H1 (cell line): Measurements from ENCODE around the gene KANTR. TPM values are rescaled to one million over a fixed set of nuclear protein-coding genes. Genes with fewer than 3 reads are reported as not detected.

Experiments
- CTCF ChIA-PET: fragments of 300-600 bp; sonication (Branson Sonifier 250); formaldehyde crosslinking; loops from one replicate; lab custom pipeline; 2021; ENCODE audit not compliant: partially characterized antibody; lab: Charles Lee
- POLR2A ChIA-PET: fragments of 300-600 bp; sonication (Branson Sonifier 250); formaldehyde crosslinking; loops from one replicate; lab custom pipeline; 2021; ENCODE audit warnings: inconsistent platforms; ENCODE audit not compliant: partially characterized antibody; lab: Charles Lee
- DNase-seq, 2 experiments: peaks; one replicate each; pipeline versions ENCODE4 v3.0.0 to v3.0.0-alpha.2; 2010 to 2022; ENCODE audit warnings: low spot score in 2 of 2, low read depth in 1 of 2, mixed read lengths in 1 of 2
- FAIRE-seq: peaks from 2 replicates; lab custom pipeline; 2011; peaks lifted over from hg19 to GRCh38; lab: Jason Lieb, UNC
- H2AFZ ChIP-seq: 2 replicates; pipeline ENCODE4 v1.8.1; 2012; ENCODE audit warnings: low read length, inconsistent platforms
- H2AK5ac ChIP-seq: 2 replicates; pipeline ENCODE4 v1.6.1; 2013; ENCODE audit warnings: low read depth, low read length
- H2BK120ac ChIP-seq: replicated peaks from 2 replicates; pipeline ENCODE3; 2013; ENCODE audit warnings: low read depth, low read length, inconsistent platforms
- H2BK12ac ChIP-seq: 2 replicates; pipeline ENCODE4 v1.6.1; 2013; ENCODE audit warnings: low read depth, low read length
- H2BK15ac ChIP-seq: 2 replicates; pipeline ENCODE4 v1.6.1; 2013; ENCODE audit warnings: low read length
- H2BK20ac ChIP-seq: 2 replicates; pipeline ENCODE4 v1.6.1; 2013; ENCODE audit warnings: low read length
- H2BK5ac ChIP-seq: 2 replicates; pipeline ENCODE4 v1.6.1; 2013; ENCODE audit warnings: low read depth, low read length
- H3K14ac ChIP-seq: 2 replicates; pipeline ENCODE4 v1.6.1; 2013; ENCODE audit warnings: inconsistent platforms; ENCODE audit not compliant: insufficient read length
- H3K18ac ChIP-seq: 2 replicates; pipeline ENCODE4 v1.6.1; 2013; ENCODE audit warnings: low read length; ENCODE audit errors: extremely low read depth
- H3K23ac ChIP-seq: 2 replicates; pipeline ENCODE4 v1.6.1; 2013; ENCODE audit warnings: inconsistent platforms; ENCODE audit not compliant: insufficient read length
- H3K23me2 ChIP-seq: 2 replicates; pipeline ENCODE4 v1.6.1; 2013; ENCODE audit warnings: low read depth, low read length
- H3K27ac ChIP-seq: 2 replicates; pipeline ENCODE4 v1.6.1; 2011; ENCODE audit warnings: low read depth, low read length, inconsistent platforms
- H3K27me3 ChIP-seq, 4 experiments: replicated peaks in 1 of 4; 1 replicate in 1 of 4; 2 replicates in 3 of 4; pipeline versions ENCODE4 v1.6.1 to v1.8.1; 2011 to 2013; ENCODE audit warnings: low read length in 3 of 4, mild to moderate bottlenecking in 3 of 4, inconsistent platforms in 2 of 4, mixed read lengths in 2 of 4, moderate library complexity in 1 of 4; ENCODE audit not compliant: control insufficient read depth in 3 of 4, insufficient read depth in 3 of 4; ENCODE audit errors: extremely low read depth in 1 of 4
- H3K36me3 ChIP-seq, 4 experiments: 2 replicates each; pipeline versions ENCODE4 v1.6.1 to v1.8.1; 2011 to 2013; ENCODE audit warnings: mild to moderate bottlenecking in 4 of 4, low read length in 3 of 4, moderate library complexity in 2 of 4, control low read depth in 1 of 4, inconsistent platforms in 1 of 4; ENCODE audit not compliant: insufficient read depth in 4 of 4, control insufficient read depth in 2 of 4
- H3K4ac ChIP-seq: replicated peaks from 2 replicates; pipeline ENCODE3; 2013; ENCODE audit warnings: low read length, low read depth, mixed read lengths, inconsistent platforms; ENCODE audit not compliant: insufficient read length
- H3K4me1 ChIP-seq, 4 experiments: replicated peaks in 1 of 4; 1 replicate in 1 of 4; 2 replicates in 3 of 4; pipeline versions ENCODE4 v1.6.1 to v1.8.1; 2011 to 2013; ENCODE audit warnings: low read length in 3 of 4, inconsistent platforms in 2 of 4, mixed read lengths in 1 of 4; ENCODE audit not compliant: insufficient read depth in 4 of 4, control insufficient read depth in 3 of 4
- H3K4me2 ChIP-seq, 2 experiments: 2 replicates each; pipeline versions ENCODE4 v1.6.1 to v1.8.1; 2011 to 2013; ENCODE audit warnings: low read depth in 2 of 2, low read length in 2 of 2, control low read depth in 1 of 2, inconsistent platforms in 1 of 2, mild to moderate bottlenecking in 1 of 2; ENCODE audit not compliant: insufficient read depth in 1 of 2
- H3K4me3 ChIP-seq, 4 experiments: fragments of 200-600, 300-600 bp in 1 of 4; sonication (generic), shearing (Covaris generic), sonication (Bioruptor Twin) in 1 of 4; 2 replicates each; pipeline versions ENCODE4 v1.5.1 to v1.8.1; 2011 to 2016; ENCODE audit warnings: low read length in 4 of 4, low read depth in 3 of 4, control low read depth in 2 of 4, inconsistent platforms in 2 of 4, mild to moderate bottlenecking in 2 of 4, mixed read lengths in 1 of 4, moderate library complexity in 1 of 4; ENCODE audit not compliant: insufficient read depth in 2 of 4; ENCODE audit errors: extremely low read depth in 1 of 4
- H3K56ac ChIP-seq: replicated peaks from 2 replicates; pipeline ENCODE3; 2013; ENCODE audit warnings: low read depth, mild to moderate bottlenecking, mixed read lengths, low read length, inconsistent platforms; ENCODE audit not compliant: insufficient read length
- H3K79me1 ChIP-seq: 2 replicates; pipeline ENCODE4 v1.6.1; 2013; ENCODE audit warnings: low read depth, low read length, control low read depth
- H3K79me2 ChIP-seq, 2 experiments: 2 replicates each; pipeline versions ENCODE4 v1.6.1 to v1.8.1; 2012 to 2013; ENCODE audit warnings: low read length in 2 of 2, mild to moderate bottlenecking in 2 of 2, inconsistent platforms in 1 of 2; ENCODE audit not compliant: insufficient read depth in 2 of 2, control insufficient read depth in 1 of 2
- H3K9ac ChIP-seq, 4 experiments: replicated peaks in 1 of 4; 1 replicate in 1 of 4; 2 replicates in 3 of 4; pipeline versions ENCODE4 v1.6.1 to v1.8.1; 2011 to 2013; ENCODE audit warnings: low read depth in 3 of 4, low read length in 3 of 4, control low read depth in 2 of 4, mild to moderate bottlenecking in 2 of 4, moderate library complexity in 2 of 4, inconsistent platforms in 1 of 4; ENCODE audit errors: extremely low read depth in 1 of 4
- H3K9me3 ChIP-seq, 2 experiments: 2 replicates each; pipeline versions ENCODE4 v1.6.1 to v1.8.1; 2012 to 2013; ENCODE audit warnings: mild to moderate bottlenecking in 2 of 2, moderate library complexity in 2 of 2, control low read depth in 1 of 2, inconsistent platforms in 1 of 2, low read depth in 1 of 2, low read length in 1 of 2, mixed read lengths in 1 of 2; ENCODE audit not compliant: insufficient read depth in 2 of 2
- H4K20me1 ChIP-seq, 2 experiments: replicated peaks in 1 of 2; 2 replicates each; pipeline versions ENCODE3 to v1.8.1; 2011 to 2013; ENCODE audit warnings: inconsistent platforms in 2 of 2, low read length in 2 of 2, mild to moderate bottlenecking in 1 of 2; ENCODE audit not compliant: insufficient read depth in 2 of 2, control insufficient read depth in 1 of 2
- H4K5ac ChIP-seq: 2 replicates; pipeline ENCODE4 v1.6.1; 2013; ENCODE audit warnings: low read length, low read depth, mixed read lengths, inconsistent platforms; ENCODE audit not compliant: insufficient read length
- H4K8ac ChIP-seq: 2 replicates; pipeline ENCODE4 v1.8.0; 2013; ENCODE audit warnings: mild to moderate bottlenecking, moderate library complexity, low read length, inconsistent platforms; ENCODE audit not compliant: insufficient read depth; ENCODE audit errors: extremely low read depth
- H4K91ac ChIP-seq: replicated peaks from 2 replicates; pipeline ENCODE3; 2013; ENCODE audit warnings: low read length, mixed read lengths, inconsistent platforms; ENCODE audit not compliant: insufficient read length
- ASH2L ChIP-seq: fragments of 200-600, 300-600 bp; sonication (generic); IDR thresholded peaks from one replicate; pipeline ENCODE4 v1.7.1; 2017; ENCODE audit warnings: low read length
- CEBPB ChIP-seq: IDR thresholded peaks from 2 replicates; pipeline ENCODE4 v1.6.1; 2012; ENCODE audit warnings: low read depth, low read length
- CHD2 ChIP-seq: IDR thresholded peaks from 2 replicates; pipeline ENCODE4 v1.6.1; 2012; ENCODE audit warnings: low read length, improper control_type of control experiment
- POLR2A ChIP-seq, 2 experiments: IDR thresholded peaks; 1 replicate in 1 of 2; 2 replicates in 1 of 2; pipeline ENCODE4 v1.6.1; 2011; ENCODE audit warnings: low read depth in 2 of 2, low read length in 2 of 2, mild to moderate bottlenecking in 2 of 2; ENCODE audit errors: control extremely low read depth in 1 of 2
- RAD21 ChIP-seq, 2 experiments: IDR thresholded peaks in 1 of 2; conservative IDR thresholded peaks in 1 of 2; 2 replicates each; pipeline ENCODE4 v1.6.1; 2011; ENCODE audit warnings: low read depth in 2 of 2, low read length in 2 of 2, improper control_type of control experiment in 1 of 2, inconsistent platforms in 1 of 2, mild to moderate bottlenecking in 1 of 2, moderate library complexity in 1 of 2
- TAF1 ChIP-seq: IDR thresholded peaks from 2 replicates; pipeline ENCODE4 v1.6.1; 2011; ENCODE audit warnings: mild to moderate bottlenecking, low read depth, low read length
- WGBS, 2 experiments: shearing (Covaris generic) in 1 of 2; methylation state at CpG; one replicate each; pipeline versions ENCODE4 v1.1.6 to v1.1.7; 2013 to 2015; ENCODE audit warnings: low lambda C conversion rate in 2 of 2, mixed read lengths in 2 of 2, inconsistent platforms in 1 of 2, low coverage in 1 of 2, missing lambda C conversion rate in 1 of 2; ENCODE audit not compliant: insufficient replicate concordance in 2 of 2, insufficient coverage in 1 of 2, insufficient read length in 1 of 2; ENCODE audit errors: extremely low coverage in 1 of 2, missing lambda C conversion rate in 1 of 2; 5-methylcytosine and 5-hydroxymethylcytosine counted together
- polyA plus RNA-seq, 7 experiments: library from polyadenylated mRNA; depleted of rRNA in 3 of 7; stranded (reverse) in 5 of 7; unstranded in 2 of 7; fragments of >200 nt in 5 of 7; fragments of 200-250 nt in 2 of 7; gene quantifications; 1 replicate in 5 of 7; 2 replicates in 1 of 7; 4 replicates in 1 of 7; pipeline versions ENCODE4 v1.2.1 to v1.2.3, GENCODE V29; 2011 to 2013; ENCODE audit warnings: missing spikeins in 2 of 7, mixed read lengths in 2 of 7
- total RNA-seq: library from RNA; stranded (reverse); fragmentation: NEBNext Ultra II Directional; extraction: Animal tissue kit (Norgen Biotek cat#: 25700); gene quantifications from 2 replicates; pipeline ENCODE4 v1.2.1, GENCODE V29; 2021

Gene KANTR
- total and polyA plus RNA-seq, 2 of the 8 experiments (the other 6 are each of a cell fraction or from before 2014, with no cell fraction given): 7.7 to 9.5 TPM

DNA sequence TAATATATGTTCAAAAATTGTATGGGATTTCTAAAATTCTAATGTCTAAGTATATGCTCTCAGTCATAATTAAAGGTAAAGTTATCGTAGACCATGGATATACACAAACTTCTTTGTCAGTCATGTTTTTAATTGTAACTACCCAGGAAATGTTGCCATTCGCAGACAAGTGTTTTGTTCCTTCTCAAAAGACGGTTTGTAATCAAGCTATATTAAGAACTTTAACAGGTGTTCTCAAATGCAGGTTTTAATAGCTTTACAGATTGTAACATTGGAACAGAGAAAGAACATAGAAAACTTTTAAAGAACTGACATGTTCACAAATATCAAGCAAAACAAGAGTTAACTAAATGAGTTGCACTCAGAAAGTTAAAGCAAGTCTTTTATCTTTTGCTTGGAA is 72.2 kb downstream of the KANTR start:
- CTCF ChIA-PET: no interaction called here
- Histone ChIP-seq H3K79me1 (no peaks in the 10 kb centered on the region), H2BK15ac (no peak overlapping the region), H3K79me2 (no peaks in the 10 kb centered on the region), H3K4me1 (no peaks in the 10 kb centered on the region; a peak in 1 of 7 replicates), H3K23ac (no peak overlapping the region), H4K91ac (no peak overlapping the region), H3K27ac (no peak overlapping the region)
- TF ChIP-seq POLR2A (IDR thresholded peaks at IDR 0.05; ENCODE audit: control extremely low read depth in 1 of 2, low read depth in 2 of 2, low read length in 2 of 2): no peak
- no peak for TF ChIP-seq ASH2L
- TF ChIP-seq CEBPB: no peak
- TF ChIP-seq TAF1: no peak
- TF ChIP-seq RAD21 (IDR thresholded peaks at IDR 0.05 in 1 of 2, conservative IDR thresholded peaks at IDR 0.05 in 1 of 2; ENCODE audit: low read depth in 2 of 2, low read length in 2 of 2): no peak
- TF ChIP-seq CHD2: no peak
- TF ChIP-seq, all 59 proteins: peak for 0
- H4K20me1 ChIP-seq: no peaks in the 10 kb centered on the region
- no peak overlapping the region for H3K4ac ChIP-seq
- H3K56ac ChIP-seq: no peak overlapping the region
- no peak overlapping the region for H2BK120ac ChIP-seq
- no peak overlapping the region for H3K4me2 ChIP-seq
- H3K23me2 ChIP-seq: no peaks in the 10 kb centered on the region
- no peak overlapping the region for H3K4me3 ChIP-seq
- no peak overlapping the region for H4K8ac ChIP-seq
- WGBS, 2 experiments: 89% methylated on average over 3 of the region's 3 CpGs; no CpG with 5 or more reads in 1 of the 2 experiments
- H2AK5ac ChIP-seq: no peak overlapping the region
- H3K36me3 ChIP-seq: no peaks in the 10 kb centered on the region
- no peak overlapping the region for H3K14ac ChIP-seq
- no peak overlapping the region for H4K5ac ChIP-seq
- DNase-seq (no peak), FAIRE-seq (no peak)
- H2AFZ ChIP-seq: no peak overlapping the region
- no peaks in the 10 kb centered on the region for H3K27me3 ChIP-seq
- H2BK12ac ChIP-seq: no peak overlapping the region
- H2BK20ac ChIP-seq: no peak overlapping the region
- H3K18ac ChIP-seq: no peak overlapping the region
- POLR2A ChIA-PET: no interaction called here
- H3K9ac ChIP-seq: no peak overlapping the region
- no peak overlapping the region for H2BK5ac ChIP-seq
- H3K9me3 ChIP-seq: no peaks in the 10 kb centered on the region
